RPMI7951 (cell line): Measurements from ENCODE around the gene BCL6. TPM values are rescaled to one million over a fixed set of nuclear protein-coding genes. Genes with fewer than 3 reads are reported as not detected.
"Not testable (repeated sequence)": the region's sequence is repeated elsewhere in the genome, so short reads cannot be mapped to it uniquely, and the experiment has no call there.

Source experiments
- DNase-seq: peaks from one replicate; pipeline ENCODE4 v3.0.0-alpha.2; 2012; ENCODE audit warnings: low read depth
- total RNA-seq: library from RNA; depleted of rRNA; stranded (reverse); fragments of >200 nt; shearing (Covaris generic); gene quantifications from 2 replicates; pipeline ENCODE4 v1.2.3, GENCODE V29; 2014

Gene BCL6
- total RNA-seq, 1 experiment from 2014 or later = 10.1 TPM

- peak; percentile 73 for DNase-seq
Observed at GRCh38 chr3:187714404-187714979, 30.8 kb downstream of the BCL6 start.

- DNase-seq = peak; percentile 87
Observed at GRCh38 chr3:187713504-187713903, 31.8 kb downstream of the BCL6 start.

- no peak for DNase-seq
Observed at GRCh38 chr3:187709155-187709554, 36.1 kb downstream of the BCL6 start.

GRCh38 chr3:187708696-187709095, 36.6 kb downstream of the BCL6 start:
- DNase-seq = no peak

GRCh38 chr3:187706971-187707370, 38.3 kb downstream of the BCL6 start:
- no peak for DNase-seq

- DNase-seq = no peak
Observed at GRCh38 chr3:187705164-187705563, 40.1 kb downstream of the BCL6 start.

GRCh38 chr3:187702507-187703033, 42.7 kb downstream of the BCL6 start, which contains the start of gene RTP2:
RTP2 (minus strand) TSS chr3:187702557; CDS start chr3:187702128, 429 bp downstream.
- DNase-seq = peak; percentile 15

- no peak for DNase-seq
Observed at GRCh38 chr3:187700249-187700648, 45.0 kb downstream of the BCL6 start.

- DNase-seq = no peak
Observed at GRCh38 chr3:187698499-187699399, 46.5 kb downstream of the BCL6 start.

GRCh38 chr3:187696021-187696420, 49.2 kb downstream of the BCL6 start:
- no peak for DNase-seq

GRCh38 chr3:187695449-187695848, 49.8 kb downstream of the BCL6 start:
- peak; percentile 24 for DNase-seq

GRCh38 chr3:187694801-187695200, 50.5 kb downstream of the BCL6 start:
- DNase-seq = peak; percentile 77

- DNase-seq = no peak
Observed at GRCh38 chr3:187693431-187693830, 51.8 kb downstream of the BCL6 start.

GRCh38 chr3:187689984-187690383, 55.3 kb downstream of the BCL6 start:
- DNase-seq = peak; percentile 34

- DNase-seq = no peak
Observed at GRCh38 chr3:187686621-187687273, 58.5 kb downstream of the BCL6 start.

GRCh38 chr3:187685948-187686347, 59.3 kb downstream of the BCL6 start:
- no peak for DNase-seq

- DNase-seq = peak; percentile 68
Observed at GRCh38 chr3:187684880-187685279, 60.4 kb downstream of the BCL6 start.

GRCh38 chr3:187684444-187684843, 60.8 kb downstream of the BCL6 start:
- DNase-seq = no peak

- DNase-seq = not testable (repeated sequence)
Observed at GRCh38 chr3:187681756-187682155, 63.5 kb downstream of the BCL6 start.

- DNase-seq = peak; percentile 68
Observed at GRCh38 chr3:187679638-187680396, 65.5 kb downstream of the BCL6 start.

GRCh38 chr3:187678726-187679268, 66.5 kb downstream of the BCL6 start:
- peak; percentile 46 for DNase-seq
